HL-60 (cell line): ENCODE measurements around the gene HECW1.

Source experiments
- DNase-seq, 2 experiments: peaks; one replicate each; pipeline ENCODE4 v3.0.0-alpha.2; 2010 to 2020; ENCODE audit warnings: low read depth in 1 of 2, low spot score in 1 of 2
- H3K27ac ChIP-seq: fragments of 250-450 bp; sonication (Bioruptor Pico); replicated peaks from 2 replicates; pipeline ENCODE4 v1.5.1; 2020; ENCODE audit warnings: mild to moderate bottlenecking, moderate library complexity
- H3K27me3 ChIP-seq: fragments of 250-450 bp; sonication (Bioruptor Pico); 2 replicates; pipeline ENCODE4 v1.5.1; 2021; ENCODE audit warnings: mild to moderate bottlenecking, moderate library complexity; ENCODE audit not compliant: insufficient read depth, poor library complexity, severe bottlenecking
- H3K4me3 ChIP-seq: replicated peaks from 2 replicates; pipeline ENCODE4 v1.5.1; 2011; ENCODE audit warnings: mild to moderate bottlenecking, control low read depth, low read length; ENCODE audit not compliant: insufficient read depth
- CTCF ChIP-seq: IDR thresholded peaks from one replicate; pipeline ENCODE4 v1.5.1; 2011; ENCODE audit warnings: low read length, control low read depth, inconsistent platforms; ENCODE audit not compliant: insufficient read depth
- GABPA ChIP-seq: IDR thresholded peaks from 2 replicates; pipeline ENCODE4 v1.6.1; 2012; ENCODE audit warnings: low read depth
- POLR2AphosphoS5 ChIP-seq: IDR thresholded peaks from 2 replicates; pipeline ENCODE4 v1.6.1; 2012; ENCODE audit warnings: low read depth
- REST ChIP-seq: IDR thresholded peaks from 2 replicates; pipeline ENCODE4 v1.6.1; 2012; ENCODE audit warnings: low read depth; ENCODE audit not compliant: insufficient replicate concordance
- SPI1 ChIP-seq: IDR thresholded peaks from 2 replicates; pipeline ENCODE4 v1.6.1; 2012; ENCODE audit warnings: low read depth, mild to moderate bottlenecking, borderline replicate concordance

Gene HECW1

GRCh38 chr7:43169076-43169475, 56.6 kb downstream of the HECW1 start:
- Histone ChIP-seq H3K27me3 (peaks cover 7% of the 10 kb centered on the region), H3K4me3 (no peak overlapping the region), H3K27ac (no peak overlapping the region)
- TF ChIP-seq POLR2AphosphoS5 (no peak), REST (no peak)
- no peak for DNase-seq

- no peak for DNase-seq
- no peak for TF ChIP-seq CTCF
- TF ChIP-seq SPI1, result no peak
- TF ChIP-seq GABPA, result no peak
- TF ChIP-seq REST, result no peak
- no peak for TF ChIP-seq POLR2AphosphoS5
- no peak overlapping the region for H3K27ac ChIP-seq
- peaks cover 7% of the 10 kb centered on the region for H3K27me3 ChIP-seq
- no peak overlapping the region for H3K4me3 ChIP-seq
Measured at GRCh38 chr7:43170571-43170970, 58.1 kb downstream of the HECW1 start.

GRCh38 chr7:43175570-43176200, 63.2 kb downstream of the HECW1 start:
- TF ChIP-seq CTCF (no peak), REST (no peak), POLR2AphosphoS5 (no peak), SPI1 (no peak), GABPA (no peak)
- Histone ChIP-seq H3K27ac (no peak overlapping the region), H3K27me3 (peaks cover 7% of the 10 kb centered on the region), H3K4me3 (no peak overlapping the region)
- no peak for DNase-seq
